Kidney (tissue), 14 donors: ENCODE data around the gene TSPAN4. TPM values are rescaled to one million over a fixed set of nuclear protein-coding genes. Genes with fewer than 3 reads are reported as not detected.

Experiments used
- DNase-seq, 5 donors: peaks; one replicate each; pipeline ENCODE4 v3.0.0-alpha.2; 2013 to 2020
- FAIRE-seq: peaks from 2 replicates; lab custom pipeline; 2012; peaks lifted over from hg19 to GRCh38; lab: Jason Lieb, UNC
- H3K27ac ChIP-seq, 2 donors: one replicate each; pipeline ENCODE4 v1.7.0; 2013; ENCODE audit warnings: low read depth in 2 of 2, low read length in 2 of 2, inconsistent platforms in 1 of 2
- H3K27me3 ChIP-seq: one replicate; pipeline ENCODE4 v1.7.1; 2013; ENCODE audit warnings: low read length, inconsistent platforms; ENCODE audit not compliant: control insufficient read depth, insufficient read depth
- H3K36me3 ChIP-seq, 3 donors: one replicate each; pipeline versions ENCODE4 v1.7.0 to v1.7.1; 2013; ENCODE audit warnings: low read length in 3 of 3, control low read depth in 1 of 3, inconsistent platforms in 1 of 3; ENCODE audit not compliant: insufficient read depth in 3 of 3, control insufficient read depth in 2 of 3
- H3K4me1 ChIP-seq, 3 donors: one replicate each; pipeline versions ENCODE4 v1.7.0 to v1.7.1; 2013; ENCODE audit warnings: low read length in 3 of 3, inconsistent platforms in 1 of 3, low read depth in 1 of 3; ENCODE audit not compliant: control insufficient read depth in 2 of 3, insufficient read depth in 2 of 3
- H3K4me3 ChIP-seq, 3 donors: one replicate each; pipeline versions ENCODE4 v1.7.0 to v1.8.1; 2013; ENCODE audit warnings: low read length in 3 of 3, control low read depth in 1 of 3, inconsistent platforms in 1 of 3
- H3K9ac ChIP-seq, 3 donors: one replicate each; pipeline versions ENCODE4 v1.7.0 to v1.7.1; 2013; ENCODE audit warnings: low read length in 3 of 3, control low read depth in 1 of 3, inconsistent platforms in 1 of 3
- H3K9me3 ChIP-seq, 3 donors: one replicate each; pipeline versions ENCODE4 v1.7.0 to v1.7.1; 2013; ENCODE audit warnings: low read length in 3 of 3, control low read depth in 1 of 3, inconsistent platforms in 1 of 3; ENCODE audit not compliant: control insufficient read depth in 2 of 3, insufficient read depth in 1 of 3
- intact Hi-C: fragments of 100-400 bp; cut with DNase I; formaldehyde crosslinking; loops from one replicate; pipeline ENCODE4 v1.11.1; 2022
- polyA plus RNA-seq: library from polyadenylated mRNA; stranded (reverse); fragments of 350-450 nt; fragmentation: Illumina TruSeq; extraction: RNeasy Lipid Tissue Mini Kit (QIAGEN cat#74804); gene quantifications from one replicate; pipeline ENCODE4 v1.2.3, GENCODE V29; 2014; ENCODE audit warnings: low read depth, low replicate concordance; ENCODE audit not compliant: insufficient read depth
- total RNA-seq: library from RNA; stranded (reverse); fragmentation: NEBNext Ultra II Directional; extraction: Animal tissue kit (Norgen Biotek cat#: 25700); gene quantifications from one replicate; pipeline ENCODE4 v1.2.1, GENCODE V29; 2021
- TF ChIP-seq, protein P1 (sequence below): IDR thresholded peaks from 3 replicates; pipeline ENCODE4 v1.5.1; 2012; ENCODE audit warnings: mild to moderate bottlenecking, moderate library complexity, borderline replicate concordance; ENCODE audit not compliant: insufficient read depth; ENCODE audit errors: extremely low read depth
- donor health status: control.
- donor health status: control.
- donor health status: control.
- donor health status: control.
- donor health status: control.
- donor health status: DM: yes; HTN: yes; CAD: no.
- donor health status: Normal renal cell carcinoma (clear cell type).

Gene TSPAN4
- total and polyA plus RNA-seq, 2 donors from 2014 or later, result 81.2 to 104 TPM

DNA sequence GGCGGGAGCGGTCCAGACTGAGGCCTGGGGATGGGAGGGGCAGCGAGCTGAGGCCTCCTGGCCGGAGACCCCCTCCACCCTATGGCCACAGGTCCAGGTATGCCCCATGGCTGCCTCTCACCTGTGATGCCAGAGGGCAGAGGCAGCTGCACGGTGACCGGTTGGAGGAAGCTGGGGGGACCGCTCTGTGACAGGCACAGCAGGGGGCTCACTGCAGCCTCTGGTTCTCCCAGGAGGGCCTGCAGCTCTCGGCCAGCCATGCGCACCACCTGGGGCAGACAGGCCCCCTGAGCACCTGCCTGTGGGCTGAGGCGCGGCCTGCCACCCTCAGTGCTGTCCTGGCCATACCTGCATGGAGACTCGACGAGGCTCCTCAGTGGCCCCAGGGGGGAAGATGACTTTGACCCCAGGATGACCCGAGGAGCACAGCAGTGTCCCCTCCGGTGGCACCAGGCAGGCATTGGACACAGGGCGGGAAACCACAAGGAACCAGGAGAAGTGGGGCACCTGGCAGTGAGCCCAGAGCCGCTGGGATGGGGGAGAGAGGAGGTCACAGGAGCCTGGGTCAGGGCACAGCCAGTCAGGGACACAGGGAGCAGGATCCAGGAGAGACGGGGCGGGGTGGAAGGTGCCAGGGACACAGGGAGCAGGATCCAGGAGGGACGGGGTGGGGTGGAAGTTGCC lies 41.4 kb upstream of the TSPAN4 start:
- Histone ChIP-seq H3K4me3 (no peak overlapping the region), H3K9me3 (no peaks in the 10 kb centered on the region), H3K9ac (no peak overlapping the region), H3K36me3 (no peaks in the 10 kb centered on the region), H3K27ac (no peak overlapping the region), H3K27me3 (no peaks in the 10 kb centered on the region), H3K4me1 (peaks cover 0 to 23% (median 12%) of the 10 kb centered on the region in 3 donors)
- TF ChIP-seq, protein P1, sequence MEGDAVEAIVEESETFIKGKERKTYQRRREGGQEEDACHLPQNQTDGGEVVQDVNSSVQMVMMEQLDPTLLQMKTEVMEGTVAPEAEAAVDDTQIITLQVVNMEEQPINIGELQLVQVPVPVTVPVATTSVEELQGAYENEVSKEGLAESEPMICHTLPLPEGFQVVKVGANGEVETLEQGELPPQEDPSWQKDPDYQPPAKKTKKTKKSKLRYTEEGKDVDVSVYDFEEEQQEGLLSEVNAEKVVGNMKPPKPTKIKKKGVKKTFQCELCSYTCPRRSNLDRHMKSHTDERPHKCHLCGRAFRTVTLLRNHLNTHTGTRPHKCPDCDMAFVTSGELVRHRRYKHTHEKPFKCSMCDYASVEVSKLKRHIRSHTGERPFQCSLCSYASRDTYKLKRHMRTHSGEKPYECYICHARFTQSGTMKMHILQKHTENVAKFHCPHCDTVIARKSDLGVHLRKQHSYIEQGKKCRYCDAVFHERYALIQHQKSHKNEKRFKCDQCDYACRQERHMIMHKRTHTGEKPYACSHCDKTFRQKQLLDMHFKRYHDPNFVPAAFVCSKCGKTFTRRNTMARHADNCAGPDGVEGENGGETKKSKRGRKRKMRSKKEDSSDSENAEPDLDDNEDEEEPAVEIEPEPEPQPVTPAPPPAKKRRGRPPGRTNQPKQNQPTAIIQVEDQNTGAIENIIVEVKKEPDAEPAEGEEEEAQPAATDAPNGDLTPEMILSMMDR, result no peak
- no peak for DNase-seq
- FAIRE-seq, result no peak
- intact Hi-C loops, result no loop called here

DNA sequence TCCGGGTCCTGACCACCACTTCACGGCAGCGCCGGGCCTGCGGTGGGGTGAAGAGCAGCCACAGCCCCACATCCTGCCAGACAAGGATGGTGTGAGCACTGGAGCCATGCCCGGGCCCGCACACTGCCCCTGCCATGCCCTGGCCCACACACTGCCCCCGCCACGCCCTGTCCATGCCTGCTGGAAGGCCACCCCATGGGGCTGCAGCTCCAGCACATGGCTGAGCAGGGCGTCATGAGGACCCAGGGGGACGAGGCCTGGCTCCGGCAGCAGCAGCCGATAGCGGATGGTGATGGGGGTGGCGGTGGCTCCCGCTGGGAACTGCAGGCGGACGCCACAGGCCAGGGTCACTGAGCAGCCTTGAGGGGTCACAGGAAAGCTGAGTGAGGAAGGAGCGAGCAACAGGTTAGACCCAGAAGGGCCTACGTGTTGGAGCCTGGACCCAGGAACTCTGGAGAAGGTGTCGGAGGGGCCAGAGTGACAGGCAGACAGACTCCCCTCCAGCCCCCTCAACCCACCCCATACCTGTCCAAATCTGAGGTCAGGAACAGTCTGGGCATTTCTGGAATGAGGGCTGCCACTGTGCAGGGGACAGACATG lies 40.5 kb upstream of the TSPAN4 start:
- Histone ChIP-seq H3K36me3 (no peaks in the 10 kb centered on the region), H3K4me1 (peaks cover 0 to 14% (median 4%) of the 10 kb centered on the region in 3 donors), H3K27me3 (no peaks in the 10 kb centered on the region), H3K4me3 (no peak overlapping the region), H3K9me3 (no peaks in the 10 kb centered on the region), H3K9ac (no peak overlapping the region), H3K27ac (no peak overlapping the region)
- TF ChIP-seq, protein P1, result no peak
- intact Hi-C loops, result no loop called here
- DNase-seq (no peak), FAIRE-seq (no peak)

DNA sequence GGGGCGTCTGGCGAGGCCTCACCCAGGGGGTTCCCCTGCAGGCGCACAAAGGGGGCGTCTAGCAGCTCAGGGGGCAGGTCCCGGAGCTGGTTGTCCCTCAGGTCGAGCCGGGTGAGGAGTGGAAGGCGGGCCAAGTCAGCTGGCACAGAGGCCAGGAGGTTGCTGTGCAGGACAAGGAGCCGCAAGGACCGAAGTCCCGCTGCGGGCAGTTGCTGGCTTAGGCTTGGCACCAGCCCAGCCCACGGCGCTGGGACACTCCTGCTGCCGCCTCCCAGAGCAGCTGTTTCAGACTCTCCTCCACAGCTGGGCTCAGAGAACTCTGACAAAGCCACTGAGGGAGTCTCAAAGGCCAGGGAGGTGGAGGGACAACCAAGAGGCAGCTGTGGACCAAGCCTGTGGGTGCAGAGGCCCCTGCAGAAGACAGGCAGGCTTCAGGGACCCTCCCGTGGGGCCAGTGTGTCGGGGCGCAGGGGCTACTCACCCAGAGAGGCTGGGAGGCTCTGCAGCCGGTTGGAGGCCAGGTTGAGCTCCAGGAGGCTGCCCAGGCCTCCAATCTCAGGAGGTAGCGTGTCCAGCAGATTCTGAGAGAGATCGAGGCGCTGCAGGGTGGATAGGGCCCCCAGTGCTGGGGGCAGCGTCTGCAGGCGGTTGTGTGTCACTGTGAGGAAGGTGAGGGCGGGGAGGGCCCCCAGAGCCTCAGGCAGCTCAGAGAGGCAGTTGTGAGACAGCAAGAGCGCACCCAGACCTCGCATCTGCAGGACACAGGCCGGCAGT lies 39.8 kb upstream of the TSPAN4 start:
- H3K27me3 ChIP-seq, result no peaks in the 10 kb centered on the region
- peaks cover 0 to 14% (median 4%) of the 10 kb centered on the region in 3 donors for H3K4me1 ChIP-seq
- no peak for FAIRE-seq

More for the DNA sequence above, 39.8 kb upstream of the TSPAN4 start:
- no peaks in the 10 kb centered on the region for H3K36me3 ChIP-seq
- intact Hi-C loops, result no loop called here
- TF ChIP-seq, protein P1, result no peak
- no peak overlapping the region for H3K4me3 ChIP-seq
- H3K9ac ChIP-seq, result no peak overlapping the region
- no peak overlapping the region for H3K27ac ChIP-seq
- no peak for DNase-seq
- H3K9me3 ChIP-seq, result no peaks in the 10 kb centered on the region
